Stimulated activated CD4-positive, alpha-beta T cell treated with anti-CD3 and anti-CD28 coated beads, Interleukin-15, amount 100 ng/mL, for 1 hour (primary cell): ENCODE data around the gene TRIM51G.
"Not testable (repeated sequence)": the region's sequence is repeated elsewhere in the genome, so short reads cannot be mapped to it uniquely, and the experiment has no call there.

Experiments
- DNase-seq, 2 donors: peaks; one replicate each; pipeline ENCODE4 v3.0.0-alpha.2; 2020; ENCODE audit warnings: low read depth in 1 of 2, low spot score in 1 of 2

Gene TRIM51G

GRCh38 chr11:48983785-48984184 lies at the start of gene TRIM51G:
TRIM51G (minus strand) TSS chr11:48983885; CDS start chr11:48981695, 2,190 bp downstream.
- not testable (repeated sequence) for DNase-seq

GRCh38 chr11:49028523-49028922 lies 44.8 kb upstream of the TRIM51G start, which contains the start of gene TRIM49B:
TRIM49B (plus strand) TSS chr11:49028823; CDS start chr11:49031600, 2,777 bp downstream.
- DNase-seq: not testable (repeated sequence)

GRCh38 chr11:48968592-48968991 lies 15.1 kb downstream of the TRIM51G start:
- DNase-seq: not testable (repeated sequence)

- DNase-seq: not testable (repeated sequence)
Measured at GRCh38 chr11:48955315-48956049, 28.2 kb downstream of the TRIM51G start.

- DNase-seq: not testable (repeated sequence)
Measured at GRCh38 chr11:48945796-48946195, 37.9 kb downstream of the TRIM51G start.
